HUES6 (cell line): ENCODE measurements around the gene PHAX.
"Not testable (repeated sequence)": the region's sequence is repeated elsewhere in the genome, so short reads cannot be mapped to it uniquely, and the experiment has no call there.

Experiments
- H3K27ac ChIP-seq: 2 replicates; pipeline ENCODE4 v1.7.0; 2013; ENCODE audit warnings: low read depth, mild to moderate bottlenecking, low read length, inconsistent platforms
- H3K27me3 ChIP-seq: 2 replicates; pipeline ENCODE4 v1.6.1; 2013; ENCODE audit warnings: low read length; ENCODE audit not compliant: control insufficient read depth, insufficient read depth
- H3K36me3 ChIP-seq: 2 replicates; pipeline ENCODE4 v1.6.1; 2013; ENCODE audit warnings: low read length; ENCODE audit not compliant: control insufficient read depth, insufficient read depth
- H3K4me1 ChIP-seq: 2 replicates; pipeline ENCODE4 v1.6.1; 2013; ENCODE audit warnings: low read length; ENCODE audit not compliant: control insufficient read depth, insufficient read depth
- H3K4me3 ChIP-seq: 2 replicates; pipeline ENCODE4 v1.5.1; 2013; ENCODE audit warnings: low read depth, low read length
- H3K9ac ChIP-seq: one replicate; pipeline ENCODE4 v1.6.1; 2013; ENCODE audit warnings: mild to moderate bottlenecking, low read length
- H3K9me3 ChIP-seq: 2 replicates; pipeline ENCODE4 v1.6.1; 2013; ENCODE audit warnings: low read depth, low read length; ENCODE audit not compliant: control insufficient read depth, insufficient read depth

The PHAX gene

GRCh38 chr5:126605525-126605924 lies 4.8 kb downstream of the PHAX start:
- Histone ChIP-seq H3K4me3 (peak overlapping the region; percentile 3; the same call in 1 of the 2 replicates), H3K27ac (no peak overlapping the region), H3K27me3 (no peaks in the 10 kb centered on the region), H3K4me1 (peaks cover under 1% of the 10 kb centered on the region; the same call in 1 of the 2 replicates), H3K9ac (no peak overlapping the region), H3K36me3 (peaks cover 73% of the 10 kb centered on the region), H3K9me3 (no peaks in the 10 kb centered on the region)

GRCh38 chr5:126610160-126610559 lies 9.4 kb downstream of the PHAX start:
- Histone ChIP-seq H3K36me3 (peaks cover 86% of the 10 kb centered on the region), H3K4me1 (no peaks in the 10 kb centered on the region), H3K9me3 (no peaks in the 10 kb centered on the region), H3K27me3 (no peaks in the 10 kb centered on the region), H3K27ac (no peak overlapping the region), H3K9ac (no peak overlapping the region), H3K4me3 (no peak overlapping the region)

GRCh38 chr5:126610616-126611015 lies 9.9 kb downstream of the PHAX start:
- no peak overlapping the region for H3K9ac ChIP-seq
- H3K27me3 ChIP-seq: no peaks in the 10 kb centered on the region
- H3K4me1 ChIP-seq: no peaks in the 10 kb centered on the region
- no peak overlapping the region for H3K4me3 ChIP-seq
- peaks cover 81% of the 10 kb centered on the region for H3K36me3 ChIP-seq
- H3K27ac ChIP-seq: no peak overlapping the region
- no peaks in the 10 kb centered on the region for H3K9me3 ChIP-seq

DNA sequence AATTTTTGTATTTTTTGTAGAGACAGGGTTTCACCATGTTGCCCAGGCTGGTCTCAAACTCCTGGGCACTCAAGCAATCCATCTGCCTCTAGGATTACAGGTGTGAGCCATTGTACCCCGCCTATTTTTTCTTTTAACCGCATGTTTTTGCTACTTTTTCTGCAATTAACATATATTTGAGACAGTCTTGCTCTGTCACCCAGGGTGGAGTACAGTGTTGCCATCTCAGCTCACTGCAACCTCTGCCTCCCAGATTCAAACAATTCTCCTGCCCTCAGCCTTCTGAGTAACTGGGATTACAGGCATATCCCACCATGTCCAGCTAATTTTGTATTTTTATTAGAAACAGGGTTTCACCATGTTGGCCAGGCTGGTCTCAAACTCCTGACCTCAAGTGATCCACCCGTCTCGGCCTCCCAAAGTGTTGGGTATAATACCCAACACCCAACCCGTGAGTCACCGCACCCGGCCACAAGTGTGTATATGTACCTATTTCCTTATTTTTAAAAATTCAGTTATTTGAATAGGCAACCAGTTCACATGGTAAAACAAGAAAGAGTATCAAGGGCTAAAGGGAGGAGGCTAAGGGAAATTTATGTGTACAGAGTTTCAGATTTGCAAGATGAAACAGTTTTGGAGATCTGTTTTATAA lies 13.3 kb downstream of the PHAX start:
- no peak overlapping the region for H3K9ac ChIP-seq
- no peaks in the 10 kb centered on the region for H3K27me3 ChIP-seq
- H3K4me1 ChIP-seq: no peaks in the 10 kb centered on the region
- H3K4me3 ChIP-seq: no peak overlapping the region
- no peak overlapping the region for H3K27ac ChIP-seq
- H3K36me3 ChIP-seq: peaks cover 72% of the 10 kb centered on the region
- no peaks in the 10 kb centered on the region for H3K9me3 ChIP-seq

DNA sequence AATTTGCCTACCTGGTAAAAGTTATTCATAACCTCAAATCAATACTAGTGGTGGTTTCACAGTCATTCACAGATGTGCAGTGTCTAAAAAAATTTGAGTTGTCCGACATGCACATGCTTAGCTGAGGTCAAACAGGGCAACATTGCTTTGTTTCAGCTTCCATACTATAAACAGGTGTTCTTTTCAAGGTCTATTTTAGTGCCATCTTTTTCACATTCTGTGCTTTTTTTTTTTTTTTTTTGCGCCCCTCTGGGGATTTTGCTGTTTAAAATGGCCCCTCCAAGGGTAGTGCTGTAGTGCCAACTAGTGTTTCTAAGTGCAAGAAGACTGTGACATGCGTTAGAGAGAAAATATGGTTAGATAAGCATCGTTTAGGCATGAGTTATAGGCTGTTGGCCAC lies 14.5 kb downstream of the PHAX start:
- Histone ChIP-seq H3K4me3 (no peak overlapping the region), H3K9ac (no peak overlapping the region), H3K36me3 (peaks cover 70% of the 10 kb centered on the region), H3K9me3 (no peaks in the 10 kb centered on the region), H3K27ac (no peak overlapping the region), H3K4me1 (no peaks in the 10 kb centered on the region), H3K27me3 (no peaks in the 10 kb centered on the region)

DNA sequence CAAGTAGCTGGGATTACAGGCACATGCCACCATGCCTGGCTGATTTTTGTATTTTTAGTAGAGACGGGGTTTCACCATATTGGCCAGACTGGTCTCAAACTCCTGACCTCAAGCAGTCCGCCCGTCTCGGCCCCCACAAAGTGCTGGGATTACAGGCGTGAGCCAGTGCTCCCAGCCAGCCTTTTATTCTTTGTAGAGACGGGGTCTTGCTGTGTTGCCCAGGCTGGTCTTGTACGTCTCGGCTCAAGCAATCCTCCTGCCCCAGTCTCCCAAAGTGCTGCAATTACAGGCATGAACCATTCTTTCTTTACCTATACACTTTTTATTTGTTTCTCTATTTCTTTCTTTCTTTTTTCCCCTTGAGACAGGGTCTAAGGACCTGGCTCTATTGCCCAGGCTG lies 16.9 kb downstream of the PHAX start:
- not testable (repeated sequence) for H3K4me1 ChIP-seq, H3K4me3 ChIP-seq, H3K9me3 ChIP-seq, H3K27ac ChIP-seq, H3K9ac ChIP-seq, H3K27me3 ChIP-seq
- H3K36me3 ChIP-seq: peaks cover 65% of the 10 kb centered on the region

DNA sequence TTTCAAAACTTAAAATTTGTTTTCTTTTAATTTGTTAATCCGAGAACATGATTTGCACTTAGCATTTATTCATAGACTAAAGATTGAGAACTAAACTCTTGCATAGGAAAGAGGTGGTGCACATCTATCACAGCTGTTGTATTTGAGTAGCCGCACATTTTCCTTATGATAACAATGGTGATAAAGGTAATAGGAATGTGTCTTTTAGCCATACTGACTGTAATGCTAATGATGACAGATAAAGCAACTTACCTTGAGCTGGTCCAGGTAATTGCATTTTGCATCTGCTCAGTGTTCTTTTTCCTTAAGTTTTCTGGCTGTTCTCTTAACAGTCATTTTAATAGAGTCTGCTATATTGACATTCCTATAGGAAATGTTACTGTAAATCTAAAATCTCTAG lies 19.0 kb downstream of the PHAX start:
- H3K36me3 ChIP-seq: peaks cover 69% of the 10 kb centered on the region
- H3K4me1 ChIP-seq: no peaks in the 10 kb centered on the region
- H3K27me3 ChIP-seq: no peaks in the 10 kb centered on the region
- H3K9me3 ChIP-seq: no peaks in the 10 kb centered on the region
- no peak overlapping the region for H3K27ac ChIP-seq
- no peak overlapping the region for H3K4me3 ChIP-seq
- no peak overlapping the region for H3K9ac ChIP-seq

DNA sequence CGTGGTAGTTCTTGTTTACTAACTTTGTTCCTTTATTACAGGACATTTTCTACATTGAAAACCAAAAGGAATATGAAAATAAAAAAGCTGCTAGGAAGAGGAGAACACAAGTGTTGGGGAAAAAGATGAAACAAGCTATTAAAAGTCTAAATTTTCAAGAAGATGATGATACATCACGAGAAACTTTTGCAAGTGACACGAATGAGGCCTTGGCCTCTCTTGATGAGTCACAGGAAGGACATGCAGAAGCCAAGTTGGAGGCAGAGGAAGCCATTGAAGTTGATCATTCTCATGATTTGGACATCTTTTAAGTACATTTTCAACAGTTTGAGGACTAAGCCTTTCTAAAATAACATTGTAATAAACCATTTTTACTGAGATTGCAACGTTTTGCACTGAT lies 23.8 kb downstream of the PHAX start:
- H3K4me3 ChIP-seq: no peak overlapping the region
- no peak overlapping the region for H3K27ac ChIP-seq
- H3K4me1 ChIP-seq: no peaks in the 10 kb centered on the region
- H3K9ac ChIP-seq: no peak overlapping the region
- H3K36me3 ChIP-seq: peaks cover 52% of the 10 kb centered on the region
- no peaks in the 10 kb centered on the region for H3K9me3 ChIP-seq
- no peaks in the 10 kb centered on the region for H3K27me3 ChIP-seq

DNA sequence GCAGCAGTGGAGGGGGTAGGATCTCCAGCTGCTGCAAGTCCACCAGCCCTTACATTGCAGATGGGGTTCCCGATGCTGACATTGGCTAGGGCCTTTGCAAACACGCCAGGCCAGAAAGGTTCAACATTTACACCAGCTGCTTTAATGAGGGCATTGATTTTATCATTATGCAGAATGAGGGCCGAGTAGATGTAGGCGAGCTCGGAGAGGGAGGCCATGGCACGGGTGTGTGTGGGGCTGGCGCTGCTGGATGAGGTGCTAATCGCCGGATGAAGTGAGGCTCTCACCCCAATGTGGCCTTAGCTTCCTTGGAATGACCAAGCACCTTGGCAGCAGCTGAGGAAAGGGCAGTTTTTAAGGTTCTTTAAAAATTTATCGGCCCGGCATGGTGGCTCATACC lies 27.4 kb downstream of the PHAX start:
- H3K4me1 ChIP-seq: no peaks in the 10 kb centered on the region
- H3K9me3 ChIP-seq: no peaks in the 10 kb centered on the region
- H3K4me3 ChIP-seq: no peak overlapping the region

GRCh38 chr5:126631920-126632319 lies 31.2 kb downstream of the PHAX start:
- Histone ChIP-seq H3K27me3 (no peaks in the 10 kb centered on the region), H3K27ac (no peak overlapping the region), H3K9me3 (no peaks in the 10 kb centered on the region), H3K4me1 (no peaks in the 10 kb centered on the region), H3K9ac (no peak overlapping the region), H3K4me3 (no peak overlapping the region), H3K36me3 (no peaks in the 10 kb centered on the region)

More for the DNA sequence above, 27.4 kb downstream of the PHAX start:
- Histone ChIP-seq H3K27me3 (no peaks in the 10 kb centered on the region), H3K36me3 (peaks cover 28% of the 10 kb centered on the region), H3K9ac (no peak overlapping the region), H3K27ac (no peak overlapping the region)

GRCh38 chr5:126633552-126633951 lies 32.8 kb downstream of the PHAX start:
- Histone ChIP-seq H3K4me3 (no peak overlapping the region), H3K9ac (no peak overlapping the region), H3K27ac (no peak overlapping the region), H3K36me3 (no peaks in the 10 kb centered on the region), H3K27me3 (no peaks in the 10 kb centered on the region), H3K4me1 (no peaks in the 10 kb centered on the region), H3K9me3 (no peaks in the 10 kb centered on the region)

DNA sequence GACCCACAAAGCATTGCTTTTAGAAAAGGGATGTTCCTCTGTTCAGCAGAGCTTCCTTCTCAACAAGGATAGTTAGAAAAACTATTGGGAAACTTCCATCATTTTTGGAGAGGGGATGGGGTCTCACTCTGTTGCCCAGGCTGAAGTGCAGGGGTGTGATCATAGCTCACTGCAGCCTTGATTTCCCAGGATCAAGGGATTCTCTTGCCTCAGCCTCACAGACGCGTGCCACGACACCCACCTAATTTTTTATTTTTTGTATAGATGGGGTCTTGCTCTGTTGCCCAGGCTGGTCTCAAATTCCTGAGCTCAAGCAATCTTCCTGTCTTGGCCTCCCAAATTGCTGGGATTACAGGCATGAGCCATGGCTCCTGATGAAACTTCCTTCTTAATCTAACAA lies 34.8 kb downstream of the PHAX start:
- no peak overlapping the region for H3K27ac ChIP-seq
- H3K4me3 ChIP-seq: no peak overlapping the region
- no peaks in the 10 kb centered on the region for H3K27me3 ChIP-seq
- H3K9ac ChIP-seq: no peak overlapping the region
- H3K9me3 ChIP-seq: no peaks in the 10 kb centered on the region
- no peaks in the 10 kb centered on the region for H3K36me3 ChIP-seq
- no peaks in the 10 kb centered on the region for H3K4me1 ChIP-seq
